ENCODE results near the gene PIAS4. TPM values are rescaled to one million over a fixed set of nuclear protein-coding genes. Genes with fewer than 3 reads are reported as not detected.

Gene PIAS4
- total and polyA plus RNA-seq, 2 of the 13 experiments (the other 11 are each of a cell fraction or from before 2014, with no cell fraction given) = 9.0 to 20.1 TPM

GRCh38 chr19:4058693-4059452 lies 51.3 kb downstream of the PIAS4 start (continued):
- TF ChIP-seq, protein P1, sequence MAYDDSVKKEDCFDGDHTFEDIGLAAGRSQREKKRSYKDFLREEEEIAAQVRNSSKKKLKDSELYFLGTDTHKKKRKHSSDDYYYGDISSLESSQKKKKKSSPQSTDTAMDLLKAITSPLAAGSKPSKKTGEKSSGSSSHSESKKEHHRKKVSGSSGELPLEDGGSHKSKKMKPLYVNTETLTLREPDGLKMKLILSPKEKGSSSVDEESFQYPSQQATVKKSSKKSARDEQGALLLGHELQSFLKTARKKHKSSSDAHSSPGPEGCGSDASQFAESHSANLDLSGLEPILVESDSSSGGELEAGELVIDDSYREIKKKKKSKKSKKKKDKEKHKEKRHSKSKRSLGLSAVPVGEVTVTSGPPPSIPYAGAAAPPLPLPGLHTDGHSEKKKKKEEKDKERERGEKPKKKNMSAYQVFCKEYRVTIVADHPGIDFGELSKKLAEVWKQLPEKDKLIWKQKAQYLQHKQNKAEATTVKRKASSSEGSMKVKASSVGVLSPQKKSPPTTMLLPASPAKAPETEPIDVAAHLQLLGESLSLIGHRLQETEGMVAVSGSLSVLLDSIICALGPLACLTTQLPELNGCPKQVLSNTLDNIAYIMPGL (CRISPR knock-in tag; IDR thresholded peaks at IDR 0.05; ENCODE audit: borderline replicate concordance in 1 of 2, low read depth in 1 of 2) = peak in 1 of 2 experiments; percentile 48; a peak in 1 of 4 replicates
- TF ChIP-seq ZNF281 (CRISPR knock-in tag; IDR thresholded peaks at IDR 0.05; ENCODE audit: borderline replicate concordance) = no peak
- no peak for TF ChIP-seq ZNF160 (CRISPR knock-in tag; IDR thresholded peaks at IDR 0.05)
- TF ChIP-seq ZNF652 (CRISPR knock-in tag; IDR thresholded peaks at IDR 0.05; ENCODE audit: borderline replicate concordance, low read depth) = no peak
- TF ChIP-seq ZNF749 (CRISPR knock-in tag; IDR thresholded peaks at IDR 0.05; ENCODE audit: borderline replicate concordance) = no peak
- peak; percentile 26; the same call in 1 of the 2 replicates for TF ChIP-seq SALL2 (CRISPR knock-in tag; IDR thresholded peaks at IDR 0.05)
- no peak for TF ChIP-seq ZNF432 (CRISPR knock-in tag; IDR thresholded peaks at IDR 0.05; ENCODE audit: borderline replicate concordance)
- no peak for TF ChIP-seq ATF1 (CRISPR knock-in tag; IDR thresholded peaks at IDR 0.05)
- TF ChIP-seq ZNF687 (CRISPR knock-in tag; IDR thresholded peaks at IDR 0.05) = peak; percentile 78
- no peak for TF ChIP-seq ZBTB49 (CRISPR knock-in tag; IDR thresholded peaks at IDR 0.05; ENCODE audit: borderline replicate concordance)
- no peak for TF ChIP-seq ISL2 (CRISPR knock-in tag; IDR thresholded peaks at IDR 0.05)
- TF ChIP-seq STAG1 (CRISPR knock-in tag; IDR thresholded peaks at IDR 0.05) = no peak
- TF ChIP-seq PREB (CRISPR knock-in tag; IDR thresholded peaks at IDR 0.05) = no peak

Data from HepG2 (cell line).